ACC112 (cell line): Measurements from ENCODE around the gene GUCY2C.

Experiments used
- H2AFZ ChIP-seq: fragments of 200-600 bp; sonication (generic); one replicate; pipeline ENCODE4 v1.6.0; 2017; ENCODE audit warnings: antibody characterized with exemption, low read length; ENCODE audit not compliant: unreplicated experiment
- H3K27ac ChIP-seq: fragments of 200-600 bp; sonication (generic); 2 replicates; pipeline ENCODE4 v1.5.1; 2014; ENCODE audit warnings: low read depth, mild to moderate bottlenecking, antibody characterized with exemption, low read length, moderate library complexity
- H3K27me3 ChIP-seq: fragments of 200-600 bp; sonication (generic); 2 replicates; pipeline ENCODE4 v1.6.1; 2014; ENCODE audit warnings: mild to moderate bottlenecking, antibody characterized with exemption, low read length, moderate library complexity, mixed read lengths; ENCODE audit not compliant: insufficient read depth
- H3K36me3 ChIP-seq: fragments of 200-600 bp; sonication (generic); 2 replicates; pipeline ENCODE4 v1.6.1; 2016; ENCODE audit warnings: mild to moderate bottlenecking, antibody characterized with exemption, low read length, moderate library complexity, mixed read lengths; ENCODE audit not compliant: insufficient read depth
- H3K4me1 ChIP-seq: fragments of 200-600 bp; sonication (generic); one replicate; pipeline ENCODE4 v1.6.1; 2016; ENCODE audit warnings: low read length, mixed read lengths; ENCODE audit not compliant: insufficient read depth, unreplicated experiment, control insufficient read depth
- H3K4me3 ChIP-seq: fragments of 200-600 bp; sonication (generic); 2 replicates; pipeline ENCODE4 v1.5.1; 2014; ENCODE audit warnings: mild to moderate bottlenecking, low read depth, low read length
- H3K79me2 ChIP-seq: fragments of 200-600 bp; sonication (generic); one replicate; pipeline ENCODE4 v1.6.0; 2016; ENCODE audit warnings: low read length; ENCODE audit not compliant: control insufficient read depth, unreplicated experiment, insufficient read depth

The GUCY2C gene

DNA sequence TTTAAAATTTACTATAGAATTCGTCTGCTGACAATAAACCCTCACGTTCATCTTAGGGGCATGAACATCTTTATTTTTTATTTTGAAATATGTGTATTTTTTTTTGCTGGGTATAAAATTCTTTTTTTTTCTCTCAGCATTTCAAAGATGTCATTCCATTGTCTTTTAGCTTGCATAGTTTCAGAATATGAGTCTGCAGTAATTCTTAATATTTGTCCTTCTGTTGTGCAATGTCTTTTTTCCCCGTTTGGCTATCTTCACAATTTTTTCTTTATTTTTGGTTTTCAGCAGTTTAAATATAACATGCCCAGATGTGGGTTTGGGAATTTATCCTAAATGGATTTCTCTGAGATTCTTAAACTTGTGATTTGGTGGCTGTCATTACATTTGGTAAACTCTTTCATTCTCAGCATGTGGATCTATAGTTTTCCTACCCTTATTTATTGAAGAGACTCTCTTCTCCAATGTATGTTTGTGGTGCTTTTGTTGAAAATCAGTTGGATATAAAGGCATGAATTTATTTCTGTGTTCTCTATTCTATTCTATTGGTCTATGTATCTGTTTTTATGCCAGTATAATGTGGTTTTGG, 90.9 kb downstream of the GUCY2C start:
- Histone ChIP-seq H3K27me3 (no peaks in the 10 kb centered on the region), H2AFZ (no peak overlapping the region), H3K27ac (no peak overlapping the region), H3K4me3 (no peak overlapping the region), H3K36me3 (no peaks in the 10 kb centered on the region), H3K79me2 (no peaks in the 10 kb centered on the region), H3K4me1 (no peaks in the 10 kb centered on the region)

DNA sequence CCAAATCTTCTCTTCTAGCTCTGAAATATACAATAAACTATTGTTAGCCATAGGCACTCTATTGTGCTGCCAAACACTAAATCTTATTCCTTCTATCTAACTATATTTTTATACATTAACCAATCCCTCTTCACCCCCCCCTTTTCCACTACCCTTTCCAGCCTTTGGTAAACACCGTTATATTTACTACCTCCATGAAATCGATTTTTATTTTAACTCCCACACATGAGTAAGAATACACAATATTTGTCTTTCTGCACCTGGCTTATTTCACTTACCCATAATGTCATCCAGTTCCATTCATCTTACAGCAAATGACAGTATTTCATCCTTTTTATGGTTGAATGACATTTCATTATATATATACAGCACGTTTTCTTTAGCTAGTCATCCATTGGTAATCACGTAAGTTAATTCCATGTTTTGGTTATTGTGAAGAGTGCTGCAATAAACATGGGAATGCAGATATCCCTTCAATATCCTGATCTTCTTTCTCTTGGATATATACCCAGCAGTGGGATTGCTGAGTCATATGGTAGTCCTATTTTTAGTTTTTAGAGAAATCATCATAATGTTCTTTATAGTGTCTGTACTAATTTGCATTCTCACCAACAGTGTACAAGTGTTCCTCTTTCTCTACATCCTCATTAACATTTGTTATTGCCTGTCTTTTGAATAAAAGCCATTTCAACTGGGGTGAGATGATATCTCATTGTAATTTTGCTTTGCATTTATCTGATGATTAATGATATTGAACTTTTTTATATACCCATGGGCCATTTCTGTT, 94.5 kb downstream of the GUCY2C start:
- H3K4me3 ChIP-seq, result no peak overlapping the region
- no peaks in the 10 kb centered on the region for H3K79me2 ChIP-seq
- H3K27me3 ChIP-seq, result 0 out of 2 replicates have a peak, but pooled peaks cover 3% of the 10 kb centered on the region
- no peak overlapping the region for H3K27ac ChIP-seq
- no peak overlapping the region for H2AFZ ChIP-seq
- H3K4me1 ChIP-seq, result no peaks in the 10 kb centered on the region
- H3K36me3 ChIP-seq, result no peaks in the 10 kb centered on the region

DNA sequence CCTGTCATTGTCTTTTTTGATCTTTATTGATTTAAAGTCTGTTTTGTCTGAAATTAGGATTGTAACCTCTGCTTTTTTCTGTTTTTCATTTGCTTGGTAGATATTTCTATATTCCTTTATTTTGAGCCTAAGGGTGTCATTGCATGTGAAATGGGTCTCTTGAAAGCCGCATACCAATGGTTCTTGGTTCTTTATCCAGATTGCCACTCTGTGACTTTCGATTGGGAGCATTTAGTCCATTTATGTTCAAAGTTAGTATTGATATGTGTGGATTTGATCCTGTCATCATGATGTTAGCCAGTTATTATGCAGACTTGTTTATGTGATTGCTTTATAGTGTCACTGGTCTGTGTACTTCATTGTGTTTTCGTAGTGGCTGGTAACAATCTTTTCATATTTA, 98.9 kb downstream of the GUCY2C start:
- Histone ChIP-seq H3K79me2 (no peaks in the 10 kb centered on the region), H3K4me3 (no peak overlapping the region), H3K36me3 (no peaks in the 10 kb centered on the region), H2AFZ (no peak overlapping the region), H3K27me3 (0 out of 2 replicates have a peak, but pooled peaks cover 3% of the 10 kb centered on the region), H3K4me1 (no peaks in the 10 kb centered on the region), H3K27ac (no peak overlapping the region)

DNA sequence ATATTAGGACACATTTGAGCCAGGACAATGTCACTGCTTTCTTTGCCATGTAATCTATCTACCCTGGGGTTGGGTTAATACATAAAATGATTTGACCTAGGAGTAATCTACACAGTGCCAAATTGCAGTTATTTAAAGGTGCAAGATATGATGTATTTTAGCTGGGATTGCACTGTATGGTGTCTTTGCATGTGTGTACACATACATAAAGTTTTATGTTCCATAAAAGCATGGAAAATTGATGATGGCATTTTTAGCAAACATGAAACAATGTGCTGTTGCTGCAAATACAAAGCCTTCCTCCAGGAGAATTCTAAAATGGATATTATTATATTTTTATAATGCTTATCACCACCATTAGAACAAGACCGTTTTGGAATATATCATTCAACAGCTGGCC, 104.7 kb downstream of the GUCY2C start:
- Histone ChIP-seq H3K27me3 (no peaks in the 10 kb centered on the region), H3K27ac (no peak overlapping the region), H3K79me2 (no peaks in the 10 kb centered on the region), H2AFZ (no peak overlapping the region), H3K36me3 (no peaks in the 10 kb centered on the region), H3K4me1 (no peaks in the 10 kb centered on the region), H3K4me3 (no peak overlapping the region)

DNA sequence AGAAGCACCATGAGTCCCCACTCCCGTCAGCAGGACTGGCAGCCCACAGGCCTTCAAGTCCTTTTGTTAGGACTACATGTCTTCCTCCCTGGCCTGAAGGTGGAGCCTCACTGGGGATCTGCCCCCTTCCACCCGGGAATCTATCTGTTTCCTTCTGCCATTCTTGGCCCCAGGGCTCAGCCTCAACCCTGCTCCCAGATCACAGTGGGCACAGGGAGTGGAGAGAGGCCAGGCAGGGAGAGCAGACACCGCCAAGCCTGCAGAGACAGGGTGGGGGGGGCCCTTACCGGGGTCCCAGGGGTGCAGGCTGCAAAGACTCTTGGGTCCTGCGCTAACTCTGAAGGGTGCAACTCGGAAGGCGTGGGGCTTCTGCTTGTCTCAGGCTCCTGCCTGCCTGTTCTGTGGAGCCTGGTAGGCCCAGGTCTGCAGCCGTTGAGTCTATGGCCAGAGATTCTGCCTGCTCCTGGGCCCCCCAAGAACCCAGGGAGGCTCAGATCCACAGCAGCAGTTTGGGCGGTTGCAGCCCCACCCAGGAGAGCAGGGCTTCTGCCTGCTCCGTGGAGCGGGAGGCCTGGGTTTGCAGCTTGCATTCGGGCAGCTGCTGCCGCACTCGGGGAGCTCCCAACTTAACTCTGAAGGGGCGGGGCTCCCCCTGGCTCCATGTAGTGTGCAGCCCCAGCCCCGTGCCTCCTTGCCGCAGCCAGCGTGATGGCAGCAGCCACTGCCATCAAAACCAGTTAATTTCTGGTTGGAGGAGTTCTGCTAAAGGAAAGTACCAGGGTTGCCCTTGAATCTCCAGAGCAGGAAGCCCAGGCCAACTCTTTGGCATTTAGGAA, 107.0 kb downstream of the GUCY2C start:
- no peaks in the 10 kb centered on the region for H3K79me2 ChIP-seq
- no peak overlapping the region for H2AFZ ChIP-seq
- H3K27ac ChIP-seq, result no peak overlapping the region
- H3K36me3 ChIP-seq, result no peaks in the 10 kb centered on the region
- H3K4me3 ChIP-seq, result no peak overlapping the region
- no peaks in the 10 kb centered on the region for H3K4me1 ChIP-seq
- H3K27me3 ChIP-seq, result no peaks in the 10 kb centered on the region

DNA sequence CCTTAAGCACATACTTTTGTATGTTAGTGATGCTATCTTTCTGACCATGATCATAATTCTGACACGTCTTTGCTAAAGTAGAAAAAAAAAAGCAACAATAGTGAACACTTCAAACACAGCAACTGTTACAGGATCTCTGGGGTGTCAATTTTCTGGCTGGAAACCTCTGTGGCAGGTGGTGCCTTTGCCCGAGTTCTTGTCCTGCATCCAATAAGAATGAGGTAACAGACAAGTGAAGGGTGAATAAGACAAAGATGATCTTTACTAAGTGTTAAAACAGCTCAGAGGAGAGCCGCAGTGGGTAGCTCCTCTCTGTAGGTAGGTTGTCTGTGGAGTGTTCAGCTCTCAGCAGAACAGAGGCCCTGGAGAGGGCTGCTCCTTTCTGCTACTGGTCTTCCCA, 107.8 kb downstream of the GUCY2C start:
- Histone ChIP-seq H3K4me1 (no peaks in the 10 kb centered on the region), H3K27ac (no peak overlapping the region), H3K4me3 (no peak overlapping the region), H3K36me3 (no peaks in the 10 kb centered on the region), H3K27me3 (no peaks in the 10 kb centered on the region), H2AFZ (no peak overlapping the region), H3K79me2 (no peaks in the 10 kb centered on the region)

DNA sequence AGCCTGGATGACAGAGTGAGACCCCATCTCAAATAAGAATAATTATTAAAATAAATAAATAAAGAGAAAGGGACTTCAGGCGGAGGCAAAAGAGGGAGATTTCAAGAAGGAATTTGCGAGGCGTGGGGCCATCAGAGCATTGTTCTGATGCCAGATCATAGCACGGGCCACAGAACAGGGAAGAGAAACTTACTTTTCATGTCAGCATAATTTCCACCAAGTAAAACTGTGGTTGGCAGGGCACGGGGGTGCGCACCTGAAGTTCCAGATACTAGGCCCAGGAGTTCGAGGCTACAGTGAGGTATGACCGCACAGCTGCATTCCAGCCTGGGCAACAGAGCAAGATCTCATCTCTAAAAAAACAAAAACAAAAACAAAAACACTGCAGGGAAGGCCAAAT, 117.8 kb downstream of the GUCY2C start:
- H3K4me1 ChIP-seq, result no peaks in the 10 kb centered on the region
- no peak overlapping the region for H2AFZ ChIP-seq
- H3K36me3 ChIP-seq, result no peaks in the 10 kb centered on the region
- no peak overlapping the region for H3K27ac ChIP-seq
- no peaks in the 10 kb centered on the region for H3K27me3 ChIP-seq
- no peaks in the 10 kb centered on the region for H3K79me2 ChIP-seq
- no peak overlapping the region for H3K4me3 ChIP-seq

DNA sequence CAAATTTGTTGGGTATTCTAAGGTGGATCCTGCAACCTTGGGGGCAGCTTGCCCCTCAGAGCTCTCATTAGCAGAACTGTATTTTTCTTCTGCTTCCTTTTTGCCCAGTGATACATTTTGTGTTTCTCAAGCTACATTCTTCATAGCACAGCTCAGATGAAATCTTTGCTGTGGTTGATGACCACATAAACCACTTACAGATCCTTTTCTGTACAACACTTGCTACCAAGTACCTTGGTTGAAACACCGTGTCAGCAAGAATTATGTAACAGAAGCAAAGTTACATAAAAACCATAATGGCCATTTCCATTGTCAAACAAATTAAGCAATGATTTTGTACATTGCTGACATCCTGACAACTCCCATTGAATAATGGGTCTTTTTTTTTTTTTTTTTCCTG, 119.1 kb downstream of the GUCY2C start:
- no peaks in the 10 kb centered on the region for H3K4me1 ChIP-seq
- H3K27me3 ChIP-seq, result no peaks in the 10 kb centered on the region
- H3K4me3 ChIP-seq, result no peak overlapping the region
- no peak overlapping the region for H2AFZ ChIP-seq
- H3K36me3 ChIP-seq, result no peaks in the 10 kb centered on the region
- no peak overlapping the region for H3K27ac ChIP-seq
- no peaks in the 10 kb centered on the region for H3K79me2 ChIP-seq

DNA sequence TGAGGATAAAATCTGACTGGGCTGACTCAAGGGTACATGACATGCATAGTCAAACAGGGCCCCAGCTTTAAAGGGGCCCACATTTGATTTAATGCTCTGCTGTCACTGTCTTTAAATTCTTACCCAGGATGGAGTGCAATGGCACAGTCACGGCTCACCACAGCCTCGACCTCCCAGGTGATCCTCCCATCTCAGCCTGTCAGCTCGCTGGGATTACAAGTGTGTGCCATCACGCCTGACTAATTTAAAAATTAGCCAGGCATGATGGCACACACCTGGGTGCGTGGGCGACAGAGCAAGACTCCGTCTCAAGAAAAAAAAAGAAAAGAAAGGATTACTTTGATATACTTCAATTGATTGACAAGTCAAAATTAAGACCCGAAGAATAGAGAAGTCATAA, 119.5 kb downstream of the GUCY2C start:
- Histone ChIP-seq H3K27ac (no peak overlapping the region), H3K27me3 (no peaks in the 10 kb centered on the region), H3K79me2 (no peaks in the 10 kb centered on the region), H3K4me1 (no peaks in the 10 kb centered on the region), H3K36me3 (no peaks in the 10 kb centered on the region), H3K4me3 (no peak overlapping the region), H2AFZ (no peak overlapping the region)

DNA sequence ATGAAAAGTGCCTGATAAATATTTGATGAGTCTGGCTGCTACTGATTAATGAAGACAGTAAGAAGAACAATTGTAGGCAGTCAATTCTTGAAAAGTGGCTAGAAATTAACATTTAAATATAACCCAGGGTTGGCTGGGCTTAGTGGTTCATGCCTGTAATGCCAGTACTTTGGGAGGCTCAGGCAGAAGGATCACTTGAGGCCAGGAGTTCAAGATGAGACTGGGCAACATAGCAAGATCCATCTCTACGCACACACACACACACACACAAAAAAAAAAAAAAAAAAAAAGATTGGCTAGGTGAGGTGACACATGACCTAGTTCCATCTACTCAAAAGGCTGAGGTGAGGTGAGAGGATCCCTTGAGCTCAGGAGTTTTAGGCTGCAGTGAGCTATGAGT, 120.8 kb downstream of the GUCY2C start:
- no peaks in the 10 kb centered on the region for H3K27me3 ChIP-seq
- no peaks in the 10 kb centered on the region for H3K79me2 ChIP-seq
- no peaks in the 10 kb centered on the region for H3K4me1 ChIP-seq
- no peak overlapping the region for H3K4me3 ChIP-seq
- H2AFZ ChIP-seq, result no peak overlapping the region
- no peak overlapping the region for H3K27ac ChIP-seq
- no peaks in the 10 kb centered on the region for H3K36me3 ChIP-seq
